GM19099 (cell line): ENCODE results near the gene CASP6.

Experiments used
- POLR2A ChIP-seq: IDR thresholded peaks from 3 replicates; pipeline ENCODE4 v1.6.1; 2011; ENCODE audit warnings: low read depth; ENCODE audit not compliant: insufficient read length; ENCODE audit errors: extremely low read depth

The CASP6 gene

DNA sequence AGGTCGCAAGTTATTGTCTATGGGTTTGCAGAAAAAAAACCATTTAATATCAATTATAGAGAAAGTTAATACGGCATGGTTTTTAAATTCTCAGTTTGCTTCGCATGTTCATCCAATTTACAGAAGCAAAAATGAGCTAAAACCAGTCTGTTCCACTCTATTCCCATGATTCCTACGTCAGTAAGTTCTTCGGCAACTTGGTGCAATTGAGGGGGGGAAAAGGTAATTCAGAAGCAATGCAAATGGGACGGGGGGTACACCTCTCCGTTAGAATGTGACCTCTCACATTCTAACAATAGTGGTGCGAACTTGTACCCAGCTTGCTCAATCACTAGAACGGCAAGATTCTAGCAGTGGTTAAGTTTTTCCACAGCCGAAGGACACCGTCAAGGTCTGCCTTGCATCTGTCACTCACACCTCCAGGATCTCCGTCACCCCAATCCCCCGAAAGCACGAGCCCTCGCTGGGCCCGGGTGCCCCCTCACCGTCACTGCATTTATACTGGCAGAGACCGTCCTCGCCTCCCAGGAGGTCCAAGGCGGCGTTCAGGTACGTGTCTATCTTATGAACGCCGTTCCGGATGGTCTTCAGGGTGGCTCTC, 26.0 kb upstream of the CASP6 start:
- no peak for TF ChIP-seq POLR2A

DNA sequence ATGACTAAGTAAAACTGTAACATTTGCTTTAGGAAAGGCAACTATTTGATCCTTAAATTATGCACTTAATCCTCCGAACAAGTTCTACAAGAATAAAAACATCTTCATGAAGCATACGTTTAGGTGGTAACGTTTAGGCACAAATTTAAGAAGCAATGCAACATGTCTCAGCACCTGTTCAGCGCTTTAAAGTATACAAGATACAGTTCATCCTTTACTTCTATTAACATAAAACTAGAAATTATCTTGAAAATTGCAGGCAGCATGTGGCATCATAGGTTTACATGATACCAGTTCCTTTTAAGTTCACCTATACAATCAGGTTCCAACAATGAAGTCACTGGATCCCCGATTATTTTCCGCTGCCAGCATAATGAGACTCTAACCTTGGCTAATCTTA, 25.1 kb upstream of the CASP6 start:
- TF ChIP-seq POLR2A: no peak

DNA sequence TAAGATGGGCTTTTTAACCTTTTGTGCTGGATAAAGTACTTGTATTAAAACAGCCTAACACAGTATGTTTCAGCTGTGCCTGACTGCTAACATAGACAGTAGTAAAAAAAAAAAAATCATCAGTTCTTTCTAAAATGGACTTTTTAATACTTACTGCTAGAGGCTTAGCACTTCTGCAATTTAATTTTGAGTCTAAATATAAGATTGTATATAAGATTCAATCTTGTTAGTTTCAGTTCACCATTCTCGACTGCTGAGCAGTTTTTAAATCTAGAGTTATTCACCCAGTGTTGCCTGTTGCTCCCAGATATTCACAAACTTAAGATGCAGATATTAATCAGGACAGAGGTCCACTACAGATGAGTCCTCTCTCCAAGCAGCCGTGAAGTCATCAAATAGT, 19.9 kb upstream of the CASP6 start:
- no peak for TF ChIP-seq POLR2A

DNA sequence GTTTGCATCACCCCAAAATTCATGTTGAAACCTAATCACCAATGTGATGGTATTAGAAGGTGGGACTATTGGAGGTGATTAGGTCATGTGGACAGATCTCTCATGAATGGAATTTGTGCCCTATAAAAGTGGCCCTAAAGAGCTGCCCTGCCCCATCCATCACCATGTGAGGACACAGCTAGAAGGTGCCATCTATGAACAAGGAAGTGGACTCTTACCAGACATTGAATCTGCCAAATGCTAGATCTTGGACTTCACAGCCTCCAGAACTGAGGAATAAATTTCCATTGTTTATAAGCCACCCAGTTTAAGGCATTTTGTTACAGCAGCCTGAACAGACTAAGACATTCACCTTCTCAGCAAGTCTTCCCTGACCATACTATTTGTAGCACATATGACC, 19.1 kb upstream of the CASP6 start:
- TF ChIP-seq POLR2A: no peak

DNA sequence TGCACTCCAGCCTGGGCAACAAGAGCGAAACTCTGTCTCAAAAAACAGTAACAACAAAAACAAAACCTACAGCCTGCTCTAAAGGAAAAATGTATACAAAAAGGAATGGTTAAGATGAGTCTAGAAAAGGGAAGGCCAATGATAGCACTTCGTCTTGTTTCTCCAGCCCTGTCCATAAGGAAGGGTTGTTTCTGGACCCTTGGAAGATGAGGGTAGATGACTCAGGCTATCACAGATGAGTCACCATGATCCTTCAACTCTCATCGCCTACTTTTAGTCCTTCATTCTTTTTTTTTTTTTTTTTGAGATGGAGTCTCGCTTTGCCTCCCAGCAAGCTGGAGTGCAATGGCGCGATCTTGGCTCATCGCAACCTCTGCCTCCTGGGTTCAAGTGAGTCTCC, 17.8 kb upstream of the CASP6 start:
- TF ChIP-seq POLR2A: no peak

DNA sequence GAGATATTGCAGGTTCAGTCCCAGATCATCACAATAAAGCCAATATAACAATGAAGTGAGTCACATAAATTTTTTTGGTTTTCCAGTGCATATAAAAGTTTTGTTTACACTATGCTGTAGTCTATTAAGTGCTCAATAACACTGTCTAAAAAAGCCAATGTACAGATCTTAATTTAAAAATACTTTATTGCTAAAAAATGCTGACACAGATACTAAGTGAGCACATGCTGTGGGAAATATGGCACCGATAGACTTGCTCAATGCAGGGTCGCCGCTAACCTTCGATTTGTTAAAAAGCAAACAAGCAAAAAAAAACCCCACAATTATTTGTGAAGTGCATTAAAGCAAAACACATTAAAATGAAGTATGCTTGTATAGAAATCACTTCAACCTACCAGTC, 16.4 kb upstream of the CASP6 start:
- no peak for TF ChIP-seq POLR2A

DNA sequence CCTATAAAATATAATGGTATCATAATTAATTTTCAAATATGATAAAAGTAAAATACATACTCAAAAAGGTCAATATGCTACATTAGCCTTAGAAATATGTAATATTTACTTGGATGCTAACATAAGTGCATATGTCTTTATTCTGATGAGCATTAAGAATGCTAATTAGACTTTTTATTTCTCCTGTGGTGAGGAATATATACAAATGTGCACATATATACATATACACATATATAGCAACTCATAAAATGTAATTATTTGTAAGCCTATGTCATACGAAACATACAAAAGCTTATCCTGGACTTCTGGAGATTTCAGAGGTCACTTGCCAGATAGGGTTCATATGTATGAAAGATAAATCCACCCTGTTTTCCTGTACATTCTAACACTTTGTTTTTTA, 15.5 kb upstream of the CASP6 start:
- no peak for TF ChIP-seq POLR2A

DNA sequence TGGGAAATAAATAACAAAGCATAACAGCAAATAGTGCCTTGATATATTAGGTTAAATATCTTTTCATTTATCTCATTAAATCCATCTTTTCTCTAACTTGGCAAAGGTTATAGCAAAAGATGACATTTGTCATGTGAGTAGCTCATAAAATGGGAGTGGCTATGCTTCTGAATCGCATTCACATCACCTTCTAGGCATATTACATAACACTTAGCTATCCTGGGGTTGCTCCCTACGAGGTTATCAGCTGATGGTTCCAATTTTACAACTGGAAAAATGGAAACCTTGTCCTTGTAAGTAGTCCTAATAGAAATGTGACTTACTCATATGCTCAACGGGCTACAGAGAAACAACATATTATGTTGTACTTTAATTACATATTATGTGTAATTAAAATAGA, 10.3 kb upstream of the CASP6 start:
- TF ChIP-seq POLR2A: no peak

DNA sequence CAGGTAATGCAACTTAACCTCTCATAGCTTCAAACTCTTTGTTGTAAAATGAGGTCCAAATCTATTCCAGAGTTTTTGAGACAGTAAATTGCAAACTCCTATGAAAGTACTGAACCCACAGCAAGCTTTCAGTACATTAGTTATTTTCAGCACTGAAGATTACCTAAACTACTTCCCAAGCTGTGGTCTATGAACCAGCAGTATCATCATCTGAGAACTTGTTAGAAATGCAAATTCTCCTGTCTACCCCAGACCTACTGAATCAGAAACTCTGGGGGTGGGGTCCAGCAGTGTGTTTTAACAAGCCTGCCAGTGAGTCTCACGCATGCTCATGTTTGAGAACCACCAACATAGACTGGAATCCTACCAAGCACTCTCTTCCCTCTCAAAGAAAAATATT, 5.7 kb upstream of the CASP6 start:
- no peak for TF ChIP-seq POLR2A

DNA sequence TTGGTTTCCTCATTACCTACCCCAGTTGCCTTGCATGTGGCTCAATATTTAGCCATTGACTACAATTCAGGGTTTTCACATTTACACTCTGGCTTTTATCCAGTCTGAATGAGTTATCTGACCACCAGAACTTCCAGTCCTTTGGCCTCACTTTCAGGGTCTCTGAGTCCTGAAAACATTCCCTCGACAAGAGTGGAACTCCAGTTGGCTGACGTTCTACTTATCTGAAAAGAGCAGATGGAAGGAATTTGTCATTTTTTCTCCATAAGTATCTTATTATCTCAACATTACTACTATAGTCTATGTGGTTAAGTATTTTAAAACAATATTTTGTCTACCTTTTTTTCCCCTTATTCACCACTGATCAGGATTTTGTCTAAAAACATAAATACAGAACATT, 5.2 kb upstream of the CASP6 start:
- no peak for TF ChIP-seq POLR2A

DNA sequence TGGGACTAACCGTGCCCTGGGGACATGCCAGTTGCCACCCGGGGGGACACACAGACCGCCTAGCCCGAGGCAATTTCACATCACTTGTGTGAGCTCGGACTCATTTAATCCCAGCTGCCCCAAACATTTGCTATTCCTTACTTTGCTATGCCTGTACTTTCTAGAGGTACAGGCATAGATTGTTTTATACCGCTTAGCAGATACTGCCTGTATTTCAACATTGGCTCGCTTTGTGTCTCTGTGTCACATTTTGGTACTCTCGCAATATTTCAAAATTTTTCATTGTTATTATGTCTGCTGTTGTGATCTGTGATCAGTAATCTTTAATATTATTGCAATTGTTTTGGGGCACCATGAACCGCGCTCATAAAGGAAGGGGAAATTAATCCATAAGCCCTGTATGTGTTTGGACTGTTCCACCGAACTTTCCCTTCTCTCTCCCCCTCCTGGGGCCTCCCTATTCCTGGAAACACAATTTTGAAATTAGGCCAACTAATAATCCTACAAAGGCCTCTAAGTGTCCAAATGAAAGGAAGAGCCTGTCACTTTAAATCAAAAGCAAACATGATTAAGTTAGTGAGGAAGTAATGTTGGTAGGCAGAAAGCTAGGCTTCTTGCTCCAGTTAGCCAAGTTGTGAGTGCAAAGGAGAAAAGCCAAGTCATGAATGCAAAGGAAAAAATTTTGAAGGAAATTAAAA, 568 bp upstream of the CASP6 start:
- no peak for TF ChIP-seq POLR2A

DNA sequence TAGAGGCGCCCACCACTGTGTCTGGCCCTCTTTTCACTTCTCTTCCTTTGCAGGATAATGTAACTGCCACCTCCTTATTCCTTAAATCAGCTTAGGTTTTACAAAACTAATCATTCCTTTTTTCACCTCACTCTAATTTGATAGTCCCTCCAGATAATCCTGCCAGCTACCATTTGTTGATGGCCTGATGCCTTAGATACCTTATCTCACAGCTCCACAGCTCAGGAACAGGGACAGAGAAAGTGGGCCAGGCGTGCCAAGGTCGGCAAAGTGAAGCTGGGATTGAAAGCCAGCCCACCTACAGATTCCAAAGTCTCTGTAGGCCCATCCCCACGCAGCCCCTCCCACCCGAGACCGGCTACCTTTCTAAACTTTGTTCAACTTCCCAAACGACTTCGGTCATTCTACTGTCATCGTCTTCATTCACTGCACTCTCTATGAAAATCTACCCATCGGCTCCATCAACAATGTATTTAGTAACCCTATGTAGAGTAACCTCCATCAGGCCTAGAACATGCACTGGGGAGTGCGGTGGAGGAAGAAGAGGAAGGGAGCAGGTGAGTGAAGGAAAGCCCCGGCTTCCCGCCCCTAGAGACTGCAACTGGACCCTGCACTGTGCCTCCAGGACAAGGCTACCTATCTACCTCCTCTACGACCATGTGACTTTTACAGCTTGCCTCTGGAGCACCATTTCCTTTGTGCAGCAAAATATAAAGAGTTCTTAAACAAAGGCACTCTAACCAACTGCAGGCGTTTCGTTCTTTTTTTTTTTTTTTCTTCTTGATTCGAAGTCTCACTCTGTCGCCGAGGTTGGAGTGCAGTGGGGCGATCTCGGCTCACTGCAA, 1.5 kb downstream of the CASP6 start:
- TF ChIP-seq POLR2A: no peak

DNA sequence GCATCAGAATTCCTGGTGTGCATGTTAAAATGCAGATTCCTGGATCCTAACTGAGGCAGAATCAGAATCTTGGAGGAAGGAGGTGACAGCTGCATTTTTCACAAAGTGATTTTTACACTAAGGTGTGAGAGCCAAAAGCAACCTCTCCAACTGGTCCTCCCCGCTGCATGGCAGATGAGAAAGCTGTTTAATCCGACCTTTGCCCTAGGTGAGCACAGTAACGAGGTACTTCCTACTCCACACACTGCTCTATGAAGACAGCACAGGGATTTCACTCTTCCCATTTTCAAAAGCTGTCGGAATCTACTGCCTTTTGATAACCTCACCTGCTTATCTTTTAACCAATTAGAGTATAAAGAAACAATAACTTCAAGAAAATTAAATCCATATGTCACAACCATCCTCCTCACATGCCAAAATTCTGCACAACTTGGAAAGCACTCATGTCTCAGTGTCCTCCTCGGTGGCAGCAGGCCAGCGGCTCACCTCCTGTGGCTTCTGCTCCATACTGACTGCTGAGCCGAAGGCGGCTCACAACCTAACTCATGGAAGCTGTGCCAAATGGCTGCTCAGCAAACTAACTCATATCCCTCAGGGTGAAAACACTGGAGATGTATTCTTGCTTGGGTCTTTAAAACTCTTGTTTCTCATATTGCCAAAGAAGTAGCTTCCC, 3.6 kb downstream of the CASP6 start:
- TF ChIP-seq POLR2A: no peak

DNA sequence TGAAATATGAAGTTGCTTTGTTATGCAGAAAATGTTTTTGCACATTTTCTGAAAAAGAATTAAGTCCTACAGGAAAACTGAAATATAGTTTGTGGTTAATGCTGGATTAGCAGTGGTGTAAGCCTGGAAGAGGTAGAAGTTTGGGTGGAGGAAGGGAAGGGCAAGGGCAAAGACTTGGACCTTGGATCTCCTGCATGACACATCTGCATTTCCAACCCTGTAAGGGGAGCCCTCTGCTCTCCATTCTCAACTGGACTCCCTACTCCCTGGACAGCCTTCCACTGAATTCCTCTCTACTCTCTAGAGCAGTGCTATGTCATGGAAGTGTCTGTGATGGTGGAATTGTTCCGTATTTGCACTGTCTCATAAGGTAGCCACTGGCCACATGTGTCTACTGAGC, 4.6 kb downstream of the CASP6 start:
- TF ChIP-seq POLR2A: no peak

DNA sequence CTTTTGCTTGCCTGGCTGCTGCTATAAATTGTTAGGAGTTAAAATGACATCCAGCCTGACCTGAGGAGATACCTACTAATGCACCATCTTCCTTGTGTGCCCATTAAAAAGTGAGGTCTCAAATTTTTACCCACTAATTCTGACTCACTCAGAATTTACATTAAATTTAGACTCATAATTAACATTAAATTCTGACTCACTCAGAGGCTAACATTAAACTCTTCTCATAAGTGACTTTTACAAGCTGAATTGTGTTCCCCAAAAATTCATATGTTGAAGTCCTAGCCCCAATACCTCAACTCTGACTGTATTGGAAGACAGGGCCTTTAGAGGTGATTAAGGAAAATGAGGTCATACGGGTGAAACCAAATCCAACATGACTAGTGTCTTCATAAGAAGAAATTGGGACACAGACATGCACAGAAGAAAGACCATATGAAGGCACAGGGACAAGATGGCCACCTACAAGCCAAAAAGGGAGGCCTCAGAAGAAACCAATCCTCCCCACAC, 11.8 kb downstream of the CASP6 start:
- TF ChIP-seq POLR2A: no peak
